ENCODE results near the gene OR4N5. TPM values are rescaled to one million over a fixed set of nuclear protein-coding genes. Genes with fewer than 3 reads are reported as not detected.
"Not testable (repeated sequence)": the region's sequence is repeated elsewhere in the genome, so short reads cannot be mapped to it uniquely, and the experiment has no call there.

Gene OR4N5
- total RNA-seq (2014; rRNA removed; shearing (Covaris generic)) (not detected in 2 replicates), polyA plus RNA-seq (2016; fragmentation: Nextera tagmentation; extraction: Ambion mirVana) (not detected in 2 replicates)

- no peaks in the 10 kb centered on the region for H3K9me2 ChIP-seq (ENCODE audit: insufficient read depth)
- no peaks in the 10 kb centered on the region for H3K4me1 ChIP-seq (ENCODE audit: insufficient read depth)
- H2AFZ ChIP-seq: no peak within 1 kb of the TSS
- H3K4me3 ChIP-seq: no peak within 1 kb of the TSS
- H3F3A ChIP-seq (ENCODE audit: insufficient read depth): no peaks in the 10 kb centered on the region
- TF ChIP-seq EZH2phosphoT487 (IDR thresholded peaks at IDR 0.05; ENCODE audit: insufficient read depth, low read depth) (no peak), EZH2 (IDR thresholded peaks at IDR 0.05; ENCODE audit: insufficient read depth, poor library complexity, severe bottlenecking) (no peak)
- H3K27me3 ChIP-seq (replicated peaks; ENCODE audit: insufficient read depth): no peaks in the 10 kb centered on the region
- no peaks in the 10 kb centered on the region for H3K79me2 ChIP-seq (ENCODE audit: insufficient read depth)
- no peaks in the 10 kb centered on the region for H3K36me3 ChIP-seq (ENCODE audit: low read depth)
- no peaks in the 10 kb centered on the region for H3K9me3 ChIP-seq (ENCODE audit: low read depth)
- 50 to 54% methylated on average over 2 of the region's 2 CpGs for WGBS, 2 experiments (ENCODE audit: low coverage in 1 of 2, low lambda C conversion rate in 2 of 2, missing lambda C conversion rate in 2 of 2)
- in situ Hi-C loops (cut with MboI): no loop called here
- DNase-seq: no peak
- no peak within 1 kb of the TSS for H3K9ac ChIP-seq
- H4K20me1 ChIP-seq (ENCODE audit: insufficient read depth): no peaks in the 10 kb centered on the region
- no peak within 1 kb of the TSS for H3K27ac ChIP-seq
- no peak within 1 kb of the TSS for H3K4me2 ChIP-seq (ENCODE audit: unreplicated experiment)
Measured at GRCh38 chr14:20138520-20138919, at the start of gene OR4N5. Gene OR4N5, plus strand, starts transcription at chr14:20138820. Its CDS starts 4,916 bp downstream, at chr14:20143736.

- WGBS, 2 experiments (ENCODE audit: low coverage in 1 of 2, low lambda C conversion rate in 2 of 2, missing lambda C conversion rate in 2 of 2): 7 to 8% methylated on average over 4 of the region's 4 CpGs
- no peak overlapping the region for H3K4me3 ChIP-seq
- no peak overlapping the region for H2AFZ ChIP-seq
- no peaks in the 10 kb centered on the region for H3K27me3 ChIP-seq (replicated peaks; ENCODE audit: insufficient read depth)
- H3K4me2 ChIP-seq (ENCODE audit: unreplicated experiment): no peak overlapping the region
- no peaks in the 10 kb centered on the region for H3K36me3 ChIP-seq (ENCODE audit: low read depth)
- TF ChIP-seq EZH2phosphoT487 (IDR thresholded peaks at IDR 0.05; ENCODE audit: insufficient read depth, low read depth) (no peak), EZH2 (IDR thresholded peaks at IDR 0.05; ENCODE audit: insufficient read depth, poor library complexity, severe bottlenecking) (no peak)
- in situ Hi-C loops (cut with MboI): no loop called here
- H3K9me3 ChIP-seq (ENCODE audit: low read depth): no peaks in the 10 kb centered on the region
- no peaks in the 10 kb centered on the region for H3K4me1 ChIP-seq (ENCODE audit: insufficient read depth)
- H3F3A ChIP-seq (ENCODE audit: insufficient read depth): no peaks in the 10 kb centered on the region
- no peak for DNase-seq
- H3K27ac ChIP-seq: no peak overlapping the region
- H3K9me2 ChIP-seq (ENCODE audit: insufficient read depth): no peaks in the 10 kb centered on the region
- no peaks in the 10 kb centered on the region for H3K79me2 ChIP-seq (ENCODE audit: insufficient read depth)
- no peaks in the 10 kb centered on the region for H4K20me1 ChIP-seq (ENCODE audit: insufficient read depth)
- H3K9ac ChIP-seq: no peak overlapping the region
Measured at GRCh38 chr14:20092050-20092449, 46.6 kb upstream of the OR4N5 start.

GRCh38 chr14:20093442-20093841 lies 45.2 kb upstream of the OR4N5 start:
- no peak overlapping the region for H3K9ac ChIP-seq
- no peak overlapping the region for H3K4me2 ChIP-seq (ENCODE audit: unreplicated experiment)
- no peak overlapping the region for H3K27ac ChIP-seq
- H3K4me3 ChIP-seq: no peak overlapping the region
- H3K36me3 ChIP-seq (ENCODE audit: low read depth): no peaks in the 10 kb centered on the region
- no peak overlapping the region for H2AFZ ChIP-seq
- no peaks in the 10 kb centered on the region for H3K27me3 ChIP-seq (replicated peaks; ENCODE audit: insufficient read depth)
- no peaks in the 10 kb centered on the region for H3K9me2 ChIP-seq (ENCODE audit: insufficient read depth)
- in situ Hi-C loops (cut with MboI): no loop called here
- no peaks in the 10 kb centered on the region for H3K9me3 ChIP-seq (ENCODE audit: low read depth)
- 11 to 13% methylated on average over 4 of the region's 4 CpGs for WGBS, 2 experiments (ENCODE audit: low coverage in 1 of 2, low lambda C conversion rate in 2 of 2, missing lambda C conversion rate in 2 of 2)
- H3F3A ChIP-seq (ENCODE audit: insufficient read depth): no peaks in the 10 kb centered on the region
- no peaks in the 10 kb centered on the region for H3K79me2 ChIP-seq (ENCODE audit: insufficient read depth)
- H3K4me1 ChIP-seq (ENCODE audit: insufficient read depth): no peaks in the 10 kb centered on the region
- TF ChIP-seq EZH2phosphoT487 (IDR thresholded peaks at IDR 0.05; ENCODE audit: insufficient read depth, low read depth): no peak
- no peak for TF ChIP-seq EZH2 (IDR thresholded peaks at IDR 0.05; ENCODE audit: insufficient read depth, poor library complexity, severe bottlenecking)
- no peaks in the 10 kb centered on the region for H4K20me1 ChIP-seq (ENCODE audit: insufficient read depth)
- no peak for DNase-seq

- H3K4me3 ChIP-seq; H3K9me3 ChIP-seq (ENCODE audit: low read depth); H3K27ac ChIP-seq; H3K4me1 ChIP-seq (ENCODE audit: insufficient read depth); H3K4me2 ChIP-seq (ENCODE audit: unreplicated experiment); in situ Hi-C loops (cut with MboI); H3K36me3 ChIP-seq (ENCODE audit: low read depth); H3K9me2 ChIP-seq (ENCODE audit: insufficient read depth); H3K9ac ChIP-seq; H3K79me2 ChIP-seq (ENCODE audit: insufficient read depth); H3K27me3 ChIP-seq (replicated peaks; ENCODE audit: insufficient read depth); H2AFZ ChIP-seq; DNase-seq; H3F3A ChIP-seq (ENCODE audit: insufficient read depth); H4K20me1 ChIP-seq (ENCODE audit: insufficient read depth): not testable (repeated sequence)
- WGBS, 2 experiments (ENCODE audit: low coverage in 1 of 2, low lambda C conversion rate in 2 of 2, missing lambda C conversion rate in 2 of 2): 43 to 56% methylated on average over 15 to 31 of the region's 32 CpGs
Measured at GRCh38 chr14:20098926-20099770, 39.5 kb upstream of the OR4N5 start.

Data from GM23248 (cell line).